Vagina (tissue), 2 donors: ENCODE results near the gene PPIC. TPM values are rescaled to one million over a fixed set of nuclear protein-coding genes. Genes with fewer than 3 reads are reported as not detected.

Source experiments
- DNase-seq, 2 donors: peaks; one replicate each; pipeline ENCODE4 v3.0.0-alpha.2; 2017; ENCODE audit errors: extremely low spot score in 2 of 2
- H3K27ac ChIP-seq: fragments of 200-600 bp; sonication (generic); one replicate; pipeline ENCODE4 v1.5.1; 2019
- H3K27me3 ChIP-seq: fragments of 200-600 bp; sonication (generic); one replicate; pipeline ENCODE4 v1.5.1; 2019
- H3K36me3 ChIP-seq, 2 donors: fragments of 200-600 bp; sonication (generic); one replicate each; pipeline ENCODE4 v1.5.1; 2017 to 2019
- H3K4me1 ChIP-seq: fragments of 200-600 bp; sonication (generic); one replicate; pipeline ENCODE4 v1.5.1; 2019
- H3K4me3 ChIP-seq, 2 donors: fragments of 200-600 bp; sonication (generic); 1 replicate in 1 of 2; 2 replicates in 1 of 2; pipeline ENCODE4 v1.5.1; 2016 to 2019
- H3K9me3 ChIP-seq: fragments of 200-600 bp; sonication (generic); one replicate; pipeline ENCODE4 v1.5.1; 2019
- POLR2A ChIP-seq, 2 donors: fragments of 450-650 bp; IDR thresholded peaks; one replicate each; pipeline ENCODE4 v1.6.1; 2017; ENCODE audit warnings: antibody characterized with exemption in 2 of 2, mild to moderate bottlenecking in 2 of 2, moderate library complexity in 2 of 2
- POLR2AphosphoS5 ChIP-seq, 2 donors: sonication (generic); formaldehyde crosslinking; IDR thresholded peaks; one replicate each; pipeline ENCODE4 v1.9.0; 2017; ENCODE audit warnings: antibody characterized with exemption in 2 of 2, mild to moderate bottlenecking in 2 of 2, low read depth in 1 of 2; ENCODE audit not compliant: insufficient read depth in 1 of 2
- intact Hi-C: fragments of 100-400 bp; cut with DNase I; formaldehyde crosslinking; loops from one replicate; pipeline ENCODE4 v1.15.1; 2023
- total RNA-seq: library from RNA; depleted of rRNA; stranded (reverse); fragments of >200 nt; gene quantifications from one replicate; pipeline ENCODE4 v1.2.3, GENCODE V29; 2016
- TF ChIP-seq, protein P1 (sequence below), 3 experiments: fragments of 450-650 bp in 2 of 3; fragments of 200-600 bp in 1 of 3; sonication (generic) in 1 of 3; IDR thresholded peaks; one replicate each; pipeline ENCODE4 v1.5.1; 2017 to 2019; ENCODE audit warnings: antibody characterized with exemption in 3 of 3, mild to moderate bottlenecking in 2 of 3, moderate library complexity in 2 of 3

PPIC gene
- total RNA-seq, 1 donor from 2014 or later = 21.6 TPM

GRCh38 chr5:123051206-123051605 lies 14.7 kb upstream of the PPIC start:
- intact Hi-C loops = no loop called here
- DNase-seq = no peak
- no peak overlapping the region for H3K4me3 ChIP-seq
- no peak for TF ChIP-seq POLR2AphosphoS5 (IDR thresholded peaks at IDR 0.05; ENCODE audit: insufficient read depth in 1 of 2, low read depth in 1 of 2)
- no peak for TF ChIP-seq POLR2A (IDR thresholded peaks at IDR 0.05)
- TF ChIP-seq, protein P1, sequence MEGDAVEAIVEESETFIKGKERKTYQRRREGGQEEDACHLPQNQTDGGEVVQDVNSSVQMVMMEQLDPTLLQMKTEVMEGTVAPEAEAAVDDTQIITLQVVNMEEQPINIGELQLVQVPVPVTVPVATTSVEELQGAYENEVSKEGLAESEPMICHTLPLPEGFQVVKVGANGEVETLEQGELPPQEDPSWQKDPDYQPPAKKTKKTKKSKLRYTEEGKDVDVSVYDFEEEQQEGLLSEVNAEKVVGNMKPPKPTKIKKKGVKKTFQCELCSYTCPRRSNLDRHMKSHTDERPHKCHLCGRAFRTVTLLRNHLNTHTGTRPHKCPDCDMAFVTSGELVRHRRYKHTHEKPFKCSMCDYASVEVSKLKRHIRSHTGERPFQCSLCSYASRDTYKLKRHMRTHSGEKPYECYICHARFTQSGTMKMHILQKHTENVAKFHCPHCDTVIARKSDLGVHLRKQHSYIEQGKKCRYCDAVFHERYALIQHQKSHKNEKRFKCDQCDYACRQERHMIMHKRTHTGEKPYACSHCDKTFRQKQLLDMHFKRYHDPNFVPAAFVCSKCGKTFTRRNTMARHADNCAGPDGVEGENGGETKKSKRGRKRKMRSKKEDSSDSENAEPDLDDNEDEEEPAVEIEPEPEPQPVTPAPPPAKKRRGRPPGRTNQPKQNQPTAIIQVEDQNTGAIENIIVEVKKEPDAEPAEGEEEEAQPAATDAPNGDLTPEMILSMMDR (IDR thresholded peaks at IDR 0.05) = no peak
- no peak overlapping the region for H3K27ac ChIP-seq
- H3K9me3 ChIP-seq = no peaks in the 10 kb centered on the region
- no peaks in the 10 kb centered on the region for H3K27me3 ChIP-seq
- no peaks in the 10 kb centered on the region for H3K4me1 ChIP-seq
- H3K36me3 ChIP-seq = peaks cover 0 to 9% of the 10 kb centered on the region in 2 donors

DNA sequence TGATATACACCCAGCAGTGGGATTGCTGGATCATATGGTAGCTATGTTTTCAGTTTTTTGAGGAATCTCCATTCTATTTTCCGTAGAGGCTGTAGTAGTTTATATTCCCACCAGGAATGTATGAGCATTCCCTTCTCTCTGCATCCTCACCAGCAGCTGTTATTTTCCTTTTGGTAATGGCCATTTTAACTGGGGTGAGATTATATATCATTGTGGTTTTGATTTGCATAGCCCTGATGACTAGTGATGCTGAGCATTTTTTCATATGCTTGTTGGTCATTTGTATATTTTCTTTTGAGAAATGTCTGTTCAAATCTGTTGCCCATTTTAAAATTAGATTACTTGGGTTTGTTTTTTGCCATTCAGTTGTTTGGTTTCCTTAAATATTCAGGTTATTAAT lies 11.2 kb upstream of the PPIC start:
- Histone ChIP-seq H3K4me3 (no peak overlapping the region), H3K4me1 (no peaks in the 10 kb centered on the region), H3K27me3 (no peaks in the 10 kb centered on the region), H3K36me3 (peaks cover 0 to 4% of the 10 kb centered on the region in 2 donors), H3K9me3 (no peaks in the 10 kb centered on the region), H3K27ac (no peak overlapping the region)
- no peak for DNase-seq
- intact Hi-C loops = no loop called here
- TF ChIP-seq POLR2A (IDR thresholded peaks at IDR 0.05) (no peak), POLR2AphosphoS5 (IDR thresholded peaks at IDR 0.05; ENCODE audit: insufficient read depth in 1 of 2, low read depth in 1 of 2) (no peak)
- TF ChIP-seq, protein P1 (IDR thresholded peaks at IDR 0.05) = no peak

DNA sequence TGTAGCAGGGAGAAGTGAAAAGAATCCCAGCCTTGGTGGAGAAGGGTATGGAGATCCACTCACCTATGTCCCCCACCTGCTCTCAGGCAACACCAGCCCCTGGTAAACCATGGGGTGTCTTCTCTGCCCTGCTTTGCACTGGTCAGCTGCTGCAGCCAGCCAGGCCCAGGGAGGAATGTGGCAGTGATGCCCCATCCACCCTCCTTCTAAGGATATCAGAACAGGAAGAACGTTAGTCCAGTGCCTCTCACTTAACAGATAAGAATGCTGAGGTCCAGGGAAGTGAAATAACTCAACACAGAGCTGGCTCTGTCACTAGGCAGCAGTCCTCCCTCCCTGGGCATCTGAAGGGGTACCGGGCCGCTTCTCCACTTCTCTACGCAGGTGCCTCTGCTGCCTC lies 9.7 kb upstream of the PPIC start:
- TF ChIP-seq POLR2A (IDR thresholded peaks at IDR 0.05) (no peak), POLR2AphosphoS5 (IDR thresholded peaks at IDR 0.05; ENCODE audit: insufficient read depth in 1 of 2, low read depth in 1 of 2) (no peak)
- TF ChIP-seq, protein P1 (IDR thresholded peaks at IDR 0.05) = no peak
- H3K27ac ChIP-seq = no peak overlapping the region
- no peaks in the 10 kb centered on the region for H3K4me1 ChIP-seq
- no peak for DNase-seq
- H3K9me3 ChIP-seq = no peaks in the 10 kb centered on the region
- no peak overlapping the region for H3K4me3 ChIP-seq
- intact Hi-C loops = no loop called here
- H3K36me3 ChIP-seq = no peaks in the 10 kb centered on the region
- no peaks in the 10 kb centered on the region for H3K27me3 ChIP-seq

DNA sequence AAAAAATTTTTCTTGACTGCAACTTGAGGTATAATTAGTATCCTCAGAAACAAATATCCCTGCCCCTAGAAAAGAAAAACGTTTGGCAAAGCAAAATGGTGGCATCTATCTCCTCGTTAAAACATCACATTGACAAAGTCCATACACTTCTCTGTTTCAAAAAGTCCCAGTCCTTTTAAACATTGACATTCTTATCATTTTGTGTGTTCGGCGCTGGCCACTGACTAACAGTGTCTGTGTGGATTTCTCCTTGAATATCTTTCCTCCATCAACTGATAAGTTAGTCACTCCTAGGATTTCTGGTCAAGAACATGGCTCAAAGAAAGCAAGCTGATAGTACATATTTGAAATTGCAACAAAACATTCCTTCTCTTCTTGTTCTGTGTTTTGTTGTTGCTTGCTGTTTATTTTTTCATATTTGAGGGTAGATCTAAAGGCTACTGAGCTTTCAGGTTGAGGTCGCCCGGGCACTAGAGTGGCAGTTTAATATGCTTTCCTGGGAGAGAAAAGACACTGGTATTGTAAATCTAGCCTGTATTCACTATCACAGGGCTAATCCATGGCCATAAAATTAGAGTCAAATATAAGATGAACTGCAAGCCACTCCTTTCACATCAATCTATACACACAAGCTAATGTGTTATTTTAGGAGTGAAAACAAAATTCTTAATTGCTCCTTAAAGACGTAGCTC lies 8.5 kb upstream of the PPIC start:
- Histone ChIP-seq H3K27me3 (no peaks in the 10 kb centered on the region), H3K27ac (no peak overlapping the region), H3K4me1 (no peaks in the 10 kb centered on the region), H3K4me3 (no peak overlapping the region), H3K9me3 (no peaks in the 10 kb centered on the region), H3K36me3 (no peaks in the 10 kb centered on the region)
- intact Hi-C loops = no loop called here
- no peak for DNase-seq
- TF ChIP-seq POLR2AphosphoS5 (IDR thresholded peaks at IDR 0.05; ENCODE audit: insufficient read depth in 1 of 2, low read depth in 1 of 2) = no peak
- no peak for TF ChIP-seq POLR2A (IDR thresholded peaks at IDR 0.05)
- TF ChIP-seq, protein P1 (IDR thresholded peaks at IDR 0.05) = no peak

DNA sequence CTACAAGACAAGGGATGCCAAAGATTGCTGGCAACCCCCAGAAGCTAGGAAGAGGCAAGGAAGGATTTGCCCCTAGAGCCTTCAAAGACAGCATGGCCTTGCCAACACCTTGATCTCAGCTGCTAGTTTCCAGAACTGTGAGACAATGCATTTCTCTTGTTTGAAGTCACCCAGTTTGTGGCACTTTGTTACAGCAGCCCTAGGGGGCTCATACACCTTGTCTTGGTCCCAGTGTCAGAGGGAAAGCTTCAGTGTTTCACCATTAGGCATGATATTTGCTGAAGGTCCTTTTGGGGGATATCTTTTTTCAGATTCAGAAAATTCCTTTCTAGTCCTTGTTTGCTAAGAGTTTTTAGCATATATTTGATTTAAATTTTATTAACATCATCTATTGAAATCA lies 3.1 kb upstream of the PPIC start:
- DNase-seq = no peak
- Histone ChIP-seq H3K4me3 (no peak overlapping the region), H3K36me3 (no peaks in the 10 kb centered on the region), H3K27ac (no peak overlapping the region), H3K27me3 (no peaks in the 10 kb centered on the region), H3K9me3 (no peaks in the 10 kb centered on the region), H3K4me1 (peaks cover 9% of the 10 kb centered on the region)
- intact Hi-C loops = loop anchor here (5.0 kb wide), 1 partner anchor 48 kb away; the partner anchor contains the start of gene PRDM6
- TF ChIP-seq POLR2AphosphoS5 (IDR thresholded peaks at IDR 0.05; ENCODE audit: insufficient read depth in 1 of 2, low read depth in 1 of 2) (no peak), POLR2A (IDR thresholded peaks at IDR 0.05) (no peak)
- TF ChIP-seq, protein P1 (IDR thresholded peaks at IDR 0.05) = no peak
